ENCODE data around the gene ACOXL. TPM values are rescaled to one million over a fixed set of nuclear protein-coding genes. Genes with fewer than 3 reads are reported as not detected.
"Not testable (repeated sequence)": the region's sequence is repeated elsewhere in the genome, so short reads cannot be mapped to it uniquely, and the experiment has no call there.

ACOXL gene
- total RNA-seq, 1 donor from 2014 or later, result not detected

- intact Hi-C loops (cut with DNase I); ATAC-seq (ENCODE audit: poor library complexity): not testable (repeated sequence)
Observed at GRCh38 chr2:110961643-110962042, 229.3 kb downstream of the ACOXL start.

GRCh38 chr2:110969696-110970095, 237.3 kb downstream of the ACOXL start:
- ATAC-seq (ENCODE audit: poor library complexity) (no peak), DNase-seq (no peak)
- intact Hi-C loops (cut with DNase I), result no loop called here

More at GRCh38 chr2:110961643-110962042, 229.3 kb downstream of the ACOXL start:
- DNase-seq, result not testable (repeated sequence)

- no peak for ATAC-seq (ENCODE audit: poor library complexity)
- DNase-seq, result no peak
- intact Hi-C loops (cut with DNase I), result no loop called here
Observed at GRCh38 chr2:110970201-110970600, 237.8 kb downstream of the ACOXL start.

GRCh38 chr2:110971811-110972210, 239.4 kb downstream of the ACOXL start:
- intact Hi-C loops (cut with DNase I), result no loop called here
- DNase-seq (no peak), ATAC-seq (ENCODE audit: poor library complexity) (no peak)

GRCh38 chr2:110973262-110973661, 240.9 kb downstream of the ACOXL start:
- intact Hi-C loops (cut with DNase I), result no loop called here
- DNase-seq (no peak), ATAC-seq (ENCODE audit: poor library complexity) (no peak)

GRCh38 chr2:110977403-110977802, 245.0 kb downstream of the ACOXL start:
- no peak for DNase-seq
- intact Hi-C loops (cut with DNase I), result no loop called here
- no peak for ATAC-seq (ENCODE audit: poor library complexity)

- intact Hi-C loops (cut with DNase I), result no loop called here
- ATAC-seq (ENCODE audit: poor library complexity) (no peak), DNase-seq (no peak)
Observed at GRCh38 chr2:110978148-110978547, 245.8 kb downstream of the ACOXL start.

- no peak for DNase-seq
- intact Hi-C loops (cut with DNase I), result no loop called here
- peak; percentile 90 for ATAC-seq (ENCODE audit: poor library complexity)
Observed at GRCh38 chr2:110978756-110979470, 246.5 kb downstream of the ACOXL start.

- intact Hi-C loops (cut with DNase I), result no loop called here
- no peak for DNase-seq
- ATAC-seq (ENCODE audit: poor library complexity), result peak; percentile 24
Observed at GRCh38 chr2:110979471-110980338, 247.3 kb downstream of the ACOXL start.

GRCh38 chr2:110980339-110981062, 248.1 kb downstream of the ACOXL start:
- intact Hi-C loops (cut with DNase I), result no loop called here

GRCh38 chr2:110983133-110983532, 250.8 kb downstream of the ACOXL start:
- intact Hi-C loops (cut with DNase I), result no loop called here
- no peak for ATAC-seq (ENCODE audit: poor library complexity)
- no peak for DNase-seq

More at GRCh38 chr2:110980339-110981062, 248.1 kb downstream of the ACOXL start:
- ATAC-seq (ENCODE audit: poor library complexity) (peak; percentile 79), DNase-seq (no peak)

- ATAC-seq (ENCODE audit: poor library complexity), result no peak
- DNase-seq, result no peak
- intact Hi-C loops (cut with DNase I), result no loop called here
Observed at GRCh38 chr2:110984694-110985490, 252.5 kb downstream of the ACOXL start.

GRCh38 chr2:110990440-110990839, 258.1 kb downstream of the ACOXL start:
- intact Hi-C loops (cut with DNase I), result no loop called here
- ATAC-seq (ENCODE audit: poor library complexity), result no peak
- no peak for DNase-seq

GRCh38 chr2:110991911-110992310, 259.5 kb downstream of the ACOXL start:
- ATAC-seq (ENCODE audit: poor library complexity), result no peak
- intact Hi-C loops (cut with DNase I), result no loop called here
- DNase-seq, result no peak

- intact Hi-C loops (cut with DNase I), result no loop called here
- no peak for ATAC-seq (ENCODE audit: poor library complexity)
Observed at GRCh38 chr2:110992886-110993285, 260.5 kb downstream of the ACOXL start.

GRCh38 chr2:110993557-110994231, 261.3 kb downstream of the ACOXL start:
- DNase-seq (no peak), ATAC-seq (ENCODE audit: poor library complexity) (peak; percentile 86)
- intact Hi-C loops (cut with DNase I), result no loop called here

More at GRCh38 chr2:110992886-110993285, 260.5 kb downstream of the ACOXL start:
- DNase-seq, result no peak

GRCh38 chr2:110994250-110994961, 262.0 kb downstream of the ACOXL start:
- ATAC-seq (ENCODE audit: poor library complexity) (peak; percentile 52), DNase-seq (no peak)
- intact Hi-C loops (cut with DNase I), result no loop called here

Data from Right ventricle myocardium superior (tissue), 1 donor.